Mesodermal cell (in vitro differentiated cells): ENCODE measurements around the gene GALNT7.

Source experiments
- H3K27ac ChIP-seq: 2 replicates; pipeline ENCODE4 v1.7.0; 2013; ENCODE audit warnings: mild to moderate bottlenecking, low read depth, low read length, moderate library complexity; ENCODE audit not compliant: severe bottlenecking
- H3K36me3 ChIP-seq: 2 replicates; pipeline ENCODE4 v1.7.1; 2013; ENCODE audit warnings: mild to moderate bottlenecking, low read length, moderate library complexity; ENCODE audit not compliant: control insufficient read depth, insufficient read depth
- H3K4me1 ChIP-seq: one replicate; pipeline ENCODE4 v1.7.1; 2013; ENCODE audit warnings: mild to moderate bottlenecking, low read length; ENCODE audit not compliant: insufficient read depth, control insufficient read depth, poor library complexity, severe bottlenecking
- H3K4me3 ChIP-seq: 2 replicates; pipeline ENCODE4 v1.7.0; 2013; ENCODE audit warnings: low read length, control low read depth, mild to moderate bottlenecking; ENCODE audit not compliant: insufficient read depth, poor library complexity, severe bottlenecking; ENCODE audit errors: extremely low read depth
- H3K9me3 ChIP-seq: 2 replicates; pipeline ENCODE4 v1.7.1; 2013; ENCODE audit warnings: mild to moderate bottlenecking, low read length, moderate library complexity; ENCODE audit not compliant: control insufficient read depth
- WGBS, 2 experiments: methylation state at CpG; one replicate each; pipeline ENCODE4 v1.1.5; 2013; ENCODE audit warnings: missing lambda C conversion rate in 2 of 2; ENCODE audit not compliant: insufficient coverage in 2 of 2; 5-methylcytosine and 5-hydroxymethylcytosine counted together

GALNT7 gene

DNA sequence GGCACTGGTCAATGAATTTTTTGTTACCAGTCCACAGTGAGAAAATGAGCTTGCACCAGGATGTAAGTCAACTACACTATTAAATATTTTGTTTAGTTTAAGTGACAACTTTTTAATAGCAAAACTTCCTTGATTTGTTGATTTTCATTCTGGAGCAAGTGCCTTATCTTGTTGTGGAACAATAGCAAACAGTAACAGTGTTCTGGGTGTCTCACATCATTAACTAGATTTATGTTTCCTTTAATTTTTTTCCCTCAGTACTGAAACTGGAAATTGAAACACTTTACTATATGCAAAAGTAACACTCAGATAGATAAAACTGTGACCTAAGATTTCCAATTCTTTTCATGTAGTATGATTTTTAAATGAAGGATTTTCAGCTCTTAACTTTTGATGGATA is 80.1 kb downstream of the GALNT7 start:
- H3K9me3 ChIP-seq: no peaks in the 10 kb centered on the region
- H3K4me3 ChIP-seq: no peak overlapping the region
- H3K27ac ChIP-seq: no peak overlapping the region
- H3K36me3 ChIP-seq: peaks cover 8% of the 10 kb centered on the region
- peaks cover 7% of the 10 kb centered on the region for H3K4me1 ChIP-seq

DNA sequence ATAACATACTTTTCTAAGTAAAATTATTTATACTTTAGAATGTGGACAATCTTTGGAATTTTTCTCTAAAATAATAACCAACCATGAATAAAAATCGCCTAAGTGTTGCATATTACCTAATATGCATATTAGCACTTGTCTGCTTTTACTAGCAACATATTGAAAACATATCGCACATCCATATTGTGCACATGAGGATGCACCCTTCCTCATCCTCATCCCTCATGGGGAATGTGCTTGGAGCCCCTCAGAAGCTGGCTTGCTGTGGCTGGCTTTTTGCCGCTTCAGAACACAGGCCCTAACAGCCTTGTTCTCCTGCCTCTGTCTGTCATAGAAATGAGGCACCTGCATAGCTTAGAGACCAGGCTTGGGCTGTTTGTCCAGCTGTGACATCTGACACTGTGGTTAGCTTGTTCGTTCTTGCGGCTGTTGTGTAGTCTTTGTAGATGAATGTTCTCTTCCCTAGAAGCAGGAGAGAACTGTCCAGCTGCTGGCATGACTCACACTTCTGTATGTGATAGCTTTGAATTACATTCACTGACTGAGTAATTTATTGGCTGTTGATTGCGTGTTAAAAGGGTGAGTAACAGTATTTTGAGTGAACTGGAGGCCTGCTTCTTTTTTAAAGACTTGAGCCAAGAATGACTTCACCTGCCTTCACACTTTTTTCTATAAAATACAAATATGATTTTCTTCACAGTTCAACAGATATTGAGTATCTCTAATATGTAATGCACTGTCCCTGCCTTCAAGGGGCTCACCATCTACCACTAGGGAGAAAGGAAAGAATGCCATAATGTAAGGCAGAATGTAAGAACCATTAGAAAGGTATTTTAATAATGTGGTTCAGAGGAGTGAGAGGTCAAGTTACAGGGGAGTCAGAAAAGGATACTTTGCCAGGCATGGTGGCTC is 83.7 kb downstream of the GALNT7 start:
- 88 to 100% methylated on average over 2 to 6 of the region's 6 CpGs for WGBS, 2 experiments
- Histone ChIP-seq H3K9me3 (no peaks in the 10 kb centered on the region), H3K4me1 (no peaks in the 10 kb centered on the region), H3K4me3 (no peak overlapping the region), H3K27ac (peak overlapping the region; percentile 23), H3K36me3 (peaks cover 8% of the 10 kb centered on the region)

DNA sequence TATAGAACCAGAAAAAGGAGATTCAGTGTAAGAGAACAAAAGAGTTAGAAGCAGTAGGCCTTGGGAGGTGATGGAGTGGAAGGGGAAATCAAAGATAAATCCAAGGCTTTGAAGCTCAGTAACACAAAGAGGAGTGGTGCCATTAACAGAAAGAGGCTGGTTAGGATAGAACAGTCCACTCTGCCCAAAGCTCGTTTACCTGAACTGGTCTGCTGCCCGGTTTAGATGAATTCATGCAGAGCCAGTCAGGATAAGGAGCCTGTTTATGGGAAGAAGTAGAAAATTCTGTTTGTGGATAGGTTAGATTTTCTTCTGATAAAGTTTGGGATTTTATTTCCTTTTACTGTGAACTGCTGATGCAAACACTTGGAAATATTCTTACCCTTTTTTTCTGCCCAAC is 85.0 kb downstream of the GALNT7 start:
- 90 to 100% methylated on average over 2 of the region's 2 CpGs for WGBS, 2 experiments

DNA sequence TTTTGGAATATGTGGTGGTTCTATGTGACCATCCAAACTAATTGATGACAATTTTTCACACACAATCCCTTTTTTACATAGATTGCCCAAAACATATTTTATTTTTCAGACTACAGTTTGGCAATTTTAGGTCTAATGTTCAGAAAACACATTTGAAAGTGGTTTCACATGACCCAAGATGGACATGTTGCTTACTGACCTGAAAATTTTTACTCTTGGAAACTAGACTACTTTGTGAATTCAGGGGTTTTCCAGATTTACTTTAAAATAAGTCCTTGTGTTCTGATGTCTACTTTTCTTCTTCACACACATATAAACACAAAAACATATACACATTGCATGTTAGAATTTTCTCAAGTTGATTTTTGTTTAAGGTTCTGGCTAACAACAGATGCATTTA is 86.0 kb downstream of the GALNT7 start:
- Histone ChIP-seq H3K4me3 (no peak overlapping the region), H3K27ac (no peak overlapping the region)

More for the DNA sequence above, 85.0 kb downstream of the GALNT7 start:
- Histone ChIP-seq H3K4me1 (no peaks in the 10 kb centered on the region), H3K36me3 (no peaks in the 10 kb centered on the region), H3K4me3 (no peak overlapping the region), H3K27ac (no peak overlapping the region), H3K9me3 (no peaks in the 10 kb centered on the region)

DNA sequence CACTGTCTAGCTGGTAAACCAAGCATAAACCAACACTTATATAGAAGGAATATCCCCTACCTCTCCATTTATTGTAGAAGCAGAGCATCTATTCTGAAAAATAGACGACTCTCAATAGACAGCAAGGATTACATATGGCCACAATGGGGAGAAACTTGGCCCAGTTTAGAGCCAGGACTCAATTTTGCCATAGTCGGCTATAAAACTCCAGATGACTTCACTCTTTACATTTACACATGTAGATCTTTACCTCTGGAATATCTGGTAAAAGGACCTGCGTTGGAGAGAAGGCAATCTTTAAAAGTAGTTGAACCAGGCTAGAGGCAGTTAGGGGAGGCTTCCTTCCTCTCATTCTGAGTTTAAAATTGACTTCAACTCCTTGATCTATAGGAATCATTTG is 88.2 kb downstream of the GALNT7 start:
- WGBS, 2 experiments: 100% methylated on average over 1 of the region's 3 CpGs
- H3K36me3 ChIP-seq: no peaks in the 10 kb centered on the region
- no peaks in the 10 kb centered on the region for H3K4me1 ChIP-seq
- no peak overlapping the region for H3K4me3 ChIP-seq
- no peak overlapping the region for H3K27ac ChIP-seq
- H3K9me3 ChIP-seq: no peaks in the 10 kb centered on the region

More for the DNA sequence above, 86.0 kb downstream of the GALNT7 start:
- H3K4me1 ChIP-seq: no peaks in the 10 kb centered on the region
- no peaks in the 10 kb centered on the region for H3K9me3 ChIP-seq
- no peaks in the 10 kb centered on the region for H3K36me3 ChIP-seq

DNA sequence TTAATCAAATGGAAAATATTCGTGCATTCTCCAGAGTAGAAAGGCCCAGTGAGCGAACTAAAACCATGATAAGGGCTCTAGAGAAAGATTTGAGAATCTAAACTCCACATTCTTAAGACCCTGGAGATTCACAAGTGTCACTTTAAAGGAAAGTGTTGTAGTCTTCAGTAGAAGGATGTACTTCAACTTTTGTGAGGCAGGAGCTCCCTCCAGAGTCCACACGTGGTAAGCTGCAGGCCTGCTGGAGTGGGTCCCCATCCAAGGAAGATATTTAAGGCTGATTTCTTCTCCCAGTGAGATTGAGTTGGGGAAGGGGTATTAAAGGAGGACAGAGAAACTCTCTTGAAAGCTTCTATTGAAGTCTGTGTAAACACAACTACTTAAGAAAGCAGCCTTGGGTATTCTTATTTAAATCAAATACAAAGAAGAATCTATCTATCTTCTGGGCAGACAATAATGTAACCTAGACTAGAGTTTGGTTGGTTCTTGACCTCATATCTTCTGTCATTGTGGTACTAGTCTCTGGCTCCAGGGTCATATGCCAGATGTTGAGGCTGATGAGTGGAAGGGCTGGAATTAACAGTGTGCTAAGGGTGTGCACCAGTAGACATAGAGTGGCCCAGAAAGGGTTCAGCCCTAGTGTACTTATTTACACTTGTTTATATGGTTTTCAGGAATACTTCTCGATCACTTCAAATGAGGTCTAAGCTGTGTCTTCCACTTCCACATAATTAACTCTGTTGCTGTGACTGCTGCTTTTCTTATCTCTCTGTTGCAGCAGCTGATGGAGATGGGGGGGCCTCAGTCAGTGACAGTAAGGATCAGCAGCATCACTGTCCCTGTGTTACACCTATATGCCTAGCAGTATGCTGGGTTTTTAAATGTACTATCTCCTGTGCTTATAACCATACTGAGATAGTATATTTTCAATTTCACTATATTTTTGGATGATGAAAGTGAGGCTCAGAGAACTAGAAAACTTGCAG is 89.4 kb downstream of the GALNT7 start:
- Histone ChIP-seq H3K36me3 (no peaks in the 10 kb centered on the region), H3K4me3 (no peak overlapping the region)
- WGBS, 2 experiments: 14% methylated on average over 2 of the region's 4 CpGs; no CpG with 5 or more reads in 1 of the 2 experiments

DNA sequence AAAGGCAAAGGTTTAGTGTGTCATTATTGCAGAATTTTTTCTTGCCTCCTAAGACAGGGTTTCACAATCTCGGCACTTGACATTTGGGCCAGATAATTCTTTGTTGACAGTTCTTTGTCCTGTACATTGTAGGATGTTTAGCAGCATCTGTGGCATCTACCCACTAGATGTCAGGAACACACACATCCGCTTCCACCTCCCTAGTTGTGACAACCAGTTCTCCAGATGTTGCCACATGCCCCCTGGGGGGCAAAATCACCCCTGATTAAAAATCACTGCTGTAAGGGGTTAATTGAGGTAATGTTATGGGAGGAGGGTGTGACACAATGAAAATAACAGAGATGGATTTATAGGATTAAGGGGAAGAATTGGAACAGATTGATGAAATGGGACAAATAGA is 90.3 kb downstream of the GALNT7 start:
- whole genome bisulfite sequencing, 2 experiments: 86 to 100% methylated on average over 1 of the region's 2 CpGs
- Histone ChIP-seq H3K4me1 (no peaks in the 10 kb centered on the region), H3K27ac (no peak overlapping the region), H3K4me3 (no peak overlapping the region), H3K9me3 (no peaks in the 10 kb centered on the region), H3K36me3 (no peaks in the 10 kb centered on the region)

More for the DNA sequence above, 89.4 kb downstream of the GALNT7 start:
- Histone ChIP-seq H3K27ac (no peak overlapping the region), H3K4me1 (no peaks in the 10 kb centered on the region), H3K9me3 (no peaks in the 10 kb centered on the region)

DNA sequence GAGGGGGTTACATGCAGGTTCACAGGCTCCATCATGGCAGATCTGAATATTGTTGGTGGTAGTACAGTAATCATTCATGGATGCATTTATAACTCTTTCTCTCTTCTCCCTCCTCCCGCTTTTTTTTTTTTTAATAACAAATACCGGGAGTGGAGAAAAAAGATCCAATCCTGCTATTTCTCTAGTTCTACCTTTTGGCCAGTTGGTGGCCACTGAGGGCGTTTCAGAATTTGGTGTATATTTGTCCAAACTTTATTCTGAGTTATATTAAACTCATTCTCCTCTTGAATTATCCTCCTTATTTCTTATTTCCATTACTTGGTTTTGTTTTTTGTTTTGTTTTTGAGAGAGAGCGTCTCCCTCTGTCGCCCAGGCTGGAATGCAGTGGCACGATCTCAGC is 90.7 kb downstream of the GALNT7 start:
- H3K4me1 ChIP-seq: no peaks in the 10 kb centered on the region
- H3K9me3 ChIP-seq: no peaks in the 10 kb centered on the region
- H3K4me3 ChIP-seq: no peak overlapping the region
- 93% methylated on average over 2 of the region's 6 CpGs; no CpG with 5 or more reads in 1 of the 2 experiments for WGBS, 2 experiments
- no peaks in the 10 kb centered on the region for H3K36me3 ChIP-seq
- H3K27ac ChIP-seq: no peak overlapping the region

DNA sequence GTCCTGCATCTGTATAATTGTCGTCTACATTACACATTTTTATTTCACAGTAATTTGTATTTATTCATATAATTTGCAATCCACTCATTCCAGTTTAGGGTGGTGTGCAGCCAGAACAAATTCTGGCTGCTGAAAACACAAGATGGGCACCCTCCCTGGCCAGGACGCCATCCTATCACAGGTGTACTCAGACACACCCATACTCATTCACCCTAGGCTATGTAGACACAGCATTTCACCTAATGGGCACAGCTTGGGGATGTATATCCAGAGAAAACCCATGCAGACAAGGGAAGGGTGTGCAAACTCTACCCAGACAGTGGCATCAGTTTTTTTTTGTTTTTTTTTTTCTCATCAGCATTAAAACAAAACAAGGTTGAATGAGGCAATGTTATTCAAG is 92.4 kb downstream of the GALNT7 start:
- Histone ChIP-seq H3K36me3 (no peaks in the 10 kb centered on the region), H3K9me3 (no peaks in the 10 kb centered on the region), H3K4me3 (no peak overlapping the region), H3K27ac (no peak overlapping the region), H3K4me1 (no peaks in the 10 kb centered on the region)
- 83% methylated on average over 1 to 2 of the region's 2 CpGs for WGBS, 2 experiments

DNA sequence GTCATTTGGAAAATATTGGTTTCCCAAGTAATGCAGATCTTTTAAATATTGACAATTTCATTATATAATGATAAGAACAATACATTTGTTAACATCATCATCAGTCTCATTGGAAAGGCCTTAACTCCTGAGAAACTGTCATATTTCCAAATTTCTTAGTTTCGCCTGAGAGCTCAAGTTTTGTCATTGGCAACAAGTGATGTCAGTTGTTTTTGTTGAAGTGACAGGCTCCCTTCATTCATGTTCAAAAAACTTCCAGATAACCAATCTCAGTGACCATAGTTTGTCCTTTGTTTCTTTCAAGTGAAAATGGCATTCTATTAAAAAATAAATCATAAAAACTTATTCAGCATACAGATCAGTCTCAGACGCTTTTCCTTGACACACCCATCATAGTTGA is 93.8 kb downstream of the GALNT7 start:
- no peaks in the 10 kb centered on the region for H3K4me1 ChIP-seq
- H3K27ac ChIP-seq: no peak overlapping the region
- H3K36me3 ChIP-seq: no peaks in the 10 kb centered on the region
- 83% methylated on average over 1 of the region's 2 CpGs; no CpG with 5 or more reads in 1 of the 2 experiments for WGBS, 2 experiments
- no peaks in the 10 kb centered on the region for H3K9me3 ChIP-seq
- no peak overlapping the region for H3K4me3 ChIP-seq
